HCT116 (cell line): ENCODE measurements around the gene SCYGR1. TPM values are rescaled to one million over a fixed set of nuclear protein-coding genes. Genes with fewer than 3 reads are reported as not detected.

Experiments
- ATAC-seq: fragments of 200-7000 bp; cut with Tn5 transposase; 2 replicates; pipeline ENCODE4 v1.9.1; 2020; ENCODE audit warnings: mild to moderate bottlenecking, moderate library complexity
- BruUV-seq: library from RNA; stranded (reverse); fragments of 400-500 nt; replicated peaks from 2 replicates; lab custom pipeline; 2021; lab: Mats Ljungman, UMichigan
- CTCF ChIA-PET: fragments of 300-600 bp; sonication (Branson Sonifier 250); formaldehyde crosslinking; loops from one replicate; lab custom pipeline; 2021; ENCODE audit warnings: antibody characterized with exemption; lab: Charles Lee
- POLR2A ChIA-PET: fragments of 300-600, 350-600 bp; sonication (Branson Sonifier 250); formaldehyde crosslinking; loops from one replicate; lab custom pipeline; 2021; ENCODE audit warnings: antibody characterized with exemption; lab: Charles Lee
- RAD21 ChIA-PET, 2 experiments: fragments of 300-600 bp; sonication (Branson Sonifier 250); formaldehyde crosslinking; loops; one replicate each; lab custom pipeline; 2023; ENCODE audit warnings: low total read pairs in 2 of 2; ENCODE audit not compliant: uncharacterized antibody in 2 of 2, unreplicated experiment in 2 of 2, low non-redundant PET in 1 of 2; lab: Charles Lee
- DNase-seq: peaks from one replicate; pipeline ENCODE4 v3.0.0-alpha.2; 2010; ENCODE audit warnings: low read depth, low spot score
- H2AFZ ChIP-seq: fragments of 200-600 bp; shearing (Covaris generic), sonication (generic); 2 replicates; pipeline ENCODE4 v1.6.1; 2017; ENCODE audit warnings: low read depth, mixed run types, mixed read lengths, antibody characterized with exemption, low read length; ENCODE audit not compliant: poor library complexity, severe bottlenecking
- H3K27ac ChIP-seq: 2 replicates; pipeline ENCODE4 v1.5.1; 2012; ENCODE audit warnings: low read depth, low read length
- H3K27me3 ChIP-seq: fragments of 200-600 bp; sonication (generic); 2 replicates; pipeline ENCODE4 v1.6.1; 2016; ENCODE audit warnings: mixed run types, low read length, mixed read lengths; ENCODE audit not compliant: insufficient read depth
- H3K36me3 ChIP-seq, 2 experiments: fragments of 200-500 bp in 1 of 2; fragments of 200-600 bp in 1 of 2; sonication (Bioruptor generic) in 1 of 2; sonication (generic) in 1 of 2; 2 replicates each; pipeline versions ENCODE4 v1.5.1 to v1.6.1; 2014 to 2016; ENCODE audit warnings: low read length in 2 of 2, inconsistent platforms in 1 of 2, mixed read lengths in 1 of 2, mixed run types in 1 of 2; ENCODE audit not compliant: insufficient read depth in 2 of 2, control insufficient read depth in 1 of 2
- H3K4me1 ChIP-seq, 2 experiments: fragments of 200-600 bp in 1 of 2; sonication (generic) in 1 of 2; 2 replicates each; pipeline versions ENCODE4 v1.5.1 to v1.6.1; 2012 to 2017; ENCODE audit warnings: low read length in 2 of 2, inconsistent platforms in 1 of 2, mild to moderate bottlenecking in 1 of 2, mixed read lengths in 1 of 2, mixed run types in 1 of 2, moderate library complexity in 1 of 2; ENCODE audit not compliant: insufficient read depth in 2 of 2, control insufficient read depth in 1 of 2
- H3K4me2 ChIP-seq: fragments of 200-600 bp; sonication (generic); 2 replicates; pipeline ENCODE4 v1.6.1; 2017; ENCODE audit warnings: mixed run types, low read length, mixed read lengths
- H3K4me3 ChIP-seq, 2 experiments: fragments of 200-600 bp in 1 of 2; sonication (generic) in 1 of 2; replicated peaks in 1 of 2; 2 replicates each; pipeline ENCODE4 v1.5.1; 2011 to 2016; ENCODE audit warnings: low read length in 2 of 2, control low read depth in 1 of 2, low read depth in 1 of 2, mild to moderate bottlenecking in 1 of 2, mixed read lengths in 1 of 2, mixed run types in 1 of 2
- H3K79me2 ChIP-seq: fragments of 200-600 bp; sonication (generic); 2 replicates; pipeline ENCODE4 v1.6.1; 2017; ENCODE audit warnings: mild to moderate bottlenecking, mixed run types, low read length, moderate library complexity, mixed read lengths; ENCODE audit not compliant: insufficient read depth
- H3K9ac ChIP-seq: fragments of 200-600 bp; sonication (generic); 2 replicates; pipeline ENCODE4 v1.6.1; 2016; ENCODE audit warnings: low read length, mixed read lengths
- H3K9me2 ChIP-seq: fragments of 200-600 bp; sonication (generic), shearing (Covaris generic); 2 replicates; pipeline ENCODE4 v1.6.1; 2017; ENCODE audit warnings: mixed run types, mild to moderate bottlenecking, moderate library complexity; ENCODE audit not compliant: insufficient read depth
- H3K9me3 ChIP-seq, 2 experiments: fragments of 200-500 bp in 1 of 2; fragments of 200-600 bp in 1 of 2; sonication (Bioruptor generic) in 1 of 2; sonication (generic) in 1 of 2; 2 replicates each; pipeline ENCODE4 v1.6.1; 2014 to 2017; ENCODE audit warnings: low read length in 2 of 2, mixed read lengths in 2 of 2, inconsistent platforms in 1 of 2, low read depth in 1 of 2, mild to moderate bottlenecking in 1 of 2, mixed run types in 1 of 2, moderate library complexity in 1 of 2; ENCODE audit not compliant: control insufficient read depth in 1 of 2, insufficient read depth in 1 of 2
- H4K20me1 ChIP-seq: fragments of 200-600 bp; sonication (generic), shearing (Covaris generic); 2 replicates; pipeline ENCODE4 v1.6.1; 2017; ENCODE audit warnings: mixed run types, mild to moderate bottlenecking, moderate library complexity; ENCODE audit not compliant: insufficient read depth
- CBX3 ChIP-seq: IDR thresholded peaks from 2 replicates; pipeline ENCODE4 v1.6.1; 2012; ENCODE audit warnings: low read depth
- CEBPB ChIP-seq: IDR thresholded peaks from 2 replicates; pipeline ENCODE4 v1.6.1; 2012; ENCODE audit warnings: low read depth
- CTCF ChIP-seq, 3 experiments: fragments of 200-600 bp in 1 of 3; sonication (generic) in 1 of 3; IDR thresholded peaks in 2 of 3; conservative IDR thresholded peaks in 1 of 3; 2 replicates each; pipeline ENCODE4 v1.5.1; 2012 to 2017; ENCODE audit warnings: low read depth in 2 of 3, low read length in 2 of 3, antibody characterized with exemption in 1 of 3, borderline replicate concordance in 1 of 3, control low read depth in 1 of 3, mild to moderate bottlenecking in 1 of 3, mixed read lengths in 1 of 3, mixed run types in 1 of 3, moderate library complexity in 1 of 3; ENCODE audit not compliant: insufficient read depth in 1 of 3
- EGR1 ChIP-seq: IDR thresholded peaks from 2 replicates; pipeline ENCODE4 v1.6.1; 2012; ENCODE audit warnings: low read depth
- ELF1 ChIP-seq: IDR thresholded peaks from 2 replicates; pipeline ENCODE4 v1.6.1; 2012; ENCODE audit warnings: low read depth, borderline replicate concordance
- EZH2 ChIP-seq: fragments of 200-600 bp; sonication (generic); IDR thresholded peaks from 2 replicates; pipeline ENCODE4 v1.6.1; 2017; ENCODE audit warnings: antibody characterized with exemption, mixed run types
- FOSL1 ChIP-seq: IDR thresholded peaks from 2 replicates; pipeline ENCODE4 v1.6.1; 2012; ENCODE audit warnings: low read depth
- POLR2A ChIP-seq: IDR thresholded peaks from 2 replicates; pipeline ENCODE4 v1.7.0; 2011; ENCODE audit warnings: borderline replicate concordance; ENCODE audit not compliant: insufficient read depth, insufficient read length; ENCODE audit errors: extremely low read depth
- RAD21 ChIP-seq: IDR thresholded peaks from 2 replicates; pipeline ENCODE4 v1.6.1; 2012; ENCODE audit warnings: low read depth, mild to moderate bottlenecking
- SP1 ChIP-seq: IDR thresholded peaks from 2 replicates; pipeline ENCODE4 v1.6.1; 2012; ENCODE audit warnings: low read depth
- SRF ChIP-seq: IDR thresholded peaks from 2 replicates; pipeline ENCODE4 v1.6.1; 2012; ENCODE audit warnings: low read depth
- YY1 ChIP-seq: IDR thresholded peaks from 2 replicates; pipeline ENCODE4 v1.6.1; 2011; ENCODE audit warnings: low read length, low read depth, moderate library complexity, mild to moderate bottlenecking; ENCODE audit not compliant: insufficient replicate concordance; ENCODE audit errors: extremely low read depth
- ZNF274 ChIP-seq: fragments of 200-500 bp; sonication (Bioruptor generic); IDR thresholded peaks from 2 replicates; pipeline ENCODE4 v1.6.1; 2014; ENCODE audit warnings: mild to moderate bottlenecking, low read depth, low read length, inconsistent platforms
- intact Hi-C: fragments of 100-400 bp; cut with micrococcal nuclease; formaldehyde crosslinking; loops from 2 replicates; pipeline ENCODE4 v1.10.0; 2022
- total RNA-seq: library from RNA; stranded (reverse); gene quantifications from one replicate; pipeline ENCODE4 v1.2.1, GENCODE V29; 2021; ENCODE audit not compliant: unreplicated experiment
- TF ChIP-seq, protein P1 (sequence below): IDR thresholded peaks from 2 replicates; pipeline ENCODE4 v1.6.1; 2012

SCYGR1 gene
- total RNA-seq, 1 experiment from 2014 or later, result not detected

GRCh38 chr2:227370791-227371312 lies 16.9 kb downstream of the SCYGR1 start (continued):
- TF ChIP-seq ZNF274, result no peak
- TF ChIP-seq, protein P1, sequence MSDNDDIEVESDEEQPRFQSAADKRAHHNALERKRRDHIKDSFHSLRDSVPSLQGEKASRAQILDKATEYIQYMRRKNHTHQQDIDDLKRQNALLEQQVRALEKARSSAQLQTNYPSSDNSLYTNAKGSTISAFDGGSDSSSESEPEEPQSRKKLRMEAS, result no peak

DNA sequence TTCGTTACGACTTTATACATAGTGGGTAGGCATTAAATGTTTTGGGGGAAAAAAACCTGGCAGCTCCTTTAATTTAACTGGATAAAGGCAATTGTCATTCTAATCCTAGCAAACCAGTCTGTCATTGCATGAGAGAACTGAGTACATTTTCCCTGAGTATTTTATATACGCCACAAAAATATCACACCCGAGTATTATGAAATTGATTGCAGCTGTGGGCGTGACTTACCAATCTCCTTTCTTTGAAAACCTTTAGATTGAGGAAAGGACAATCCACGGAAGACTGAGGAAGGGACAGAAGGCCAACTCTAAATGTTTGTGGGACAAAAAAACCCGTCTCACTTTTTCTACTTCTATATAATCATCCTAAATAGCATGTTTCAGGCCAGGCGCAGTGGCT lies 17.7 kb downstream of the SCYGR1 start:
- intact Hi-C loops, result no loop called here
- Histone ChIP-seq H2AFZ (no peak overlapping the region), H3K4me1 (no peaks in the 10 kb centered on the region), H4K20me1 (no peaks in the 10 kb centered on the region), H3K4me3 (no peak overlapping the region), H3K9me2 (no peaks in the 10 kb centered on the region), H3K36me3 (no peaks in the 10 kb centered on the region), H3K9me3 (no peaks in the 10 kb centered on the region), H3K27me3 (no peaks in the 10 kb centered on the region)
- ChIA-PET CTCF (no interaction called here), RAD21 (no interaction called here)
- no peak for TF ChIP-seq YY1
- TF ChIP-seq EZH2, result no peak
- no peak for TF ChIP-seq FOSL1
- no peak for TF ChIP-seq CEBPB
- no peak for TF ChIP-seq ELF1
- no peak for TF ChIP-seq SP1
- TF ChIP-seq CBX3, result no peak
- TF ChIP-seq EGR1, result no peak
- no peak for TF ChIP-seq SRF
- TF ChIP-seq RAD21, result no peak
- TF ChIP-seq POLR2A, result no peak
- no peak for TF ChIP-seq CTCF (IDR thresholded peaks at IDR 0.05 in 2 of 3, conservative IDR thresholded peaks at IDR 0.05 in 1 of 3; ENCODE audit: borderline replicate concordance in 1 of 3, insufficient read depth in 1 of 3, low read depth in 2 of 3, low read length in 2 of 3)
- TF ChIP-seq, all 23 proteins: peak for 0
- H3K27ac ChIP-seq, result no peak overlapping the region
- DNase-seq (no peak), ATAC-seq (no peak)
- BruUV-seq, result no TSS peak
- POLR2A ChIA-PET, result no interaction called here
- no peaks in the 10 kb centered on the region for H3K79me2 ChIP-seq
- no peak overlapping the region for H3K9ac ChIP-seq
- H3K4me2 ChIP-seq, result no peak overlapping the region
